HEK293T (cell line): ENCODE measurements around the gene WWC2.
"Not testable (repeated sequence)": the region's sequence is repeated elsewhere in the genome, so short reads cannot be mapped to it uniquely, and the experiment has no call there.

ENCODE experiments used
- CTCF ChIA-PET: fragments of 350-600 bp; formaldehyde crosslinking; extraction: SDS; loops from one replicate; lab custom pipeline; 2021; ENCODE audit warnings: antibody characterized with exemption, inconsistent platforms; lab: Yijun Ruan, JAX
- POLR2A ChIA-PET: fragments of 350-600 bp; formaldehyde crosslinking; extraction: SDS; loops from one replicate; lab custom pipeline; 2020; ENCODE audit warnings: antibody characterized with exemption, inconsistent platforms; lab: Yijun Ruan, JAX
- DNase-seq: peaks from one replicate; pipeline ENCODE4 v3.0.0; 2012; ENCODE audit warnings: mixed read lengths; ENCODE audit errors: extremely low spot score
- ARNT ChIP-seq: fragments of 450-650 bp; IDR thresholded peaks from 2 replicates; pipeline ENCODE4 v1.6.1; 2017; ENCODE audit warnings: mild to moderate bottlenecking
- BHLHE40 ChIP-seq: fragments of 450-650 bp; IDR thresholded peaks from 2 replicates; pipeline ENCODE4 v1.6.1; 2016; ENCODE audit warnings: mild to moderate bottlenecking, moderate library complexity, borderline replicate concordance
- CTBP1 ChIP-seq: fragments of 450-650 bp; IDR thresholded peaks from 2 replicates; pipeline ENCODE4 v1.6.1; 2016; ENCODE audit warnings: borderline replicate concordance
- ELF4 ChIP-seq: fragments of 450-650 bp; IDR thresholded peaks from 2 replicates; pipeline ENCODE4 v1.6.1; 2017; ENCODE audit warnings: antibody characterized with exemption
- FOXA1 ChIP-seq: fragments of 450-650 bp; IDR thresholded peaks from 2 replicates; pipeline ENCODE4 v1.6.1; 2016; ENCODE audit warnings: mild to moderate bottlenecking
- FOXK2 ChIP-seq: fragments of 450-650 bp; IDR thresholded peaks from 2 replicates; pipeline ENCODE4 v1.6.1; 2016; ENCODE audit warnings: mild to moderate bottlenecking
- FOXM1 ChIP-seq: fragments of 450-650 bp; IDR thresholded peaks from 2 replicates; pipeline ENCODE4 v1.6.1; 2017; ENCODE audit warnings: mild to moderate bottlenecking, borderline replicate concordance
- HDGF ChIP-seq: fragments of 450-650 bp; IDR thresholded peaks from 2 replicates; pipeline ENCODE4 v1.6.1; 2017; ENCODE audit warnings: antibody characterized with exemption, borderline replicate concordance
- L3MBTL2 ChIP-seq: fragments of 450-650 bp; conservative IDR thresholded peaks from 2 replicates; pipeline ENCODE4 v1.6.1; 2016; ENCODE audit warnings: mild to moderate bottlenecking
- LEF1 ChIP-seq: fragments of 450-650 bp; IDR thresholded peaks from 2 replicates; pipeline ENCODE4 v1.6.1; 2017; ENCODE audit warnings: mild to moderate bottlenecking, borderline replicate concordance
- NFRKB ChIP-seq: fragments of 450-650 bp; IDR thresholded peaks from 2 replicates; pipeline ENCODE4 v1.6.1; 2016; ENCODE audit warnings: mild to moderate bottlenecking, moderate library complexity
- SP1 ChIP-seq: fragments of 450-650 bp; IDR thresholded peaks from 2 replicates; pipeline ENCODE4 v1.6.1; 2017
- SUZ12 ChIP-seq: fragments of 450-650 bp; IDR thresholded peaks from 2 replicates; pipeline ENCODE4 v1.6.1; 2016; ENCODE audit warnings: mild to moderate bottlenecking
- TARDBP ChIP-seq: fragments of 450-650 bp; IDR thresholded peaks from 2 replicates; pipeline ENCODE4 v1.6.1; 2016
- ZNF384 ChIP-seq: fragments of 450-650 bp; IDR thresholded peaks from 2 replicates; pipeline ENCODE4 v1.6.1; 2016
- TF ChIP-seq, protein P1 (sequence below): fragments of 450-650 bp; IDR thresholded peaks from 2 replicates; pipeline ENCODE4 v1.6.1; 2016

Gene WWC2

GRCh38 chr4:183186813-183187212, 87.8 kb downstream of the WWC2 start:
- no peak for TF ChIP-seq ELF4
- TF ChIP-seq FOXA1: no peak
- TF ChIP-seq FOXK2: no peak
- no peak for TF ChIP-seq BHLHE40
- TF ChIP-seq ARNT: no peak
- no peak for TF ChIP-seq LEF1
- TF ChIP-seq FOXM1: no peak
- no peak for TF ChIP-seq SUZ12
- TF ChIP-seq HDGF: no peak
- no peak for TF ChIP-seq CTBP1
- no peak for TF ChIP-seq TARDBP
- no peak for TF ChIP-seq L3MBTL2
- TF ChIP-seq, protein P1, sequence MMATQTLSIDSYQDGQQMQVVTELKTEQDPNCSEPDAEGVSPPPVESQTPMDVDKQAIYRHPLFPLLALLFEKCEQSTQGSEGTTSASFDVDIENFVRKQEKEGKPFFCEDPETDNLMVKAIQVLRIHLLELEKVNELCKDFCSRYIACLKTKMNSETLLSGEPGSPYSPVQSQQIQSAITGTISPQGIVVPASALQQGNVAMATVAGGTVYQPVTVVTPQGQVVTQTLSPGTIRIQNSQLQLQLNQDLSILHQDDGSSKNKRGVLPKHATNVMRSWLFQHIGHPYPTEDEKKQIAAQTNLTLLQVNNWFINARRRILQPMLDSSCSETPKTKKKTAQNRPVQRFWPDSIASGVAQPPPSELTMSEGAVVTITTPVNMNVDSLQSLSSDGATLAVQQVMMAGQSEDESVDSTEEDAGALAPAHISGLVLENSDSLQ: no peak
- no peak for TF ChIP-seq SP1
- TF ChIP-seq NFRKB: no peak
- TF ChIP-seq ZNF384: no peak
- DNase-seq: no peak
- CTCF ChIA-PET: no interaction called here
- POLR2A ChIA-PET: no interaction called here

GRCh38 chr4:183190900-183191527, 92.0 kb downstream of the WWC2 start:
- POLR2A ChIA-PET: no interaction called here
- TF ChIP-seq, protein P1: no peak
- TF ChIP-seq ZNF384 (no peak), ELF4 (no peak), HDGF (no peak), BHLHE40 (no peak)
- DNase-seq: no peak
- CTCF ChIA-PET: interaction anchor here (0.9 kb wide), 1 partner anchor 91 kb away, joined by 4 read pairs; no protein-coding TSS in a partner anchor

GRCh38 chr4:183191630-183192029, 92.6 kb downstream of the WWC2 start:
- DNase-seq: no peak
- CTCF ChIA-PET: interaction anchor here (0.9 kb wide), 1 partner anchor 91 kb away, joined by 4 read pairs; no protein-coding TSS in a partner anchor
- TF ChIP-seq ZNF384 (no peak), FOXK2 (no peak), ARNT (no peak), TARDBP (no peak), BHLHE40 (no peak), CTBP1 (no peak), FOXA1 (no peak), L3MBTL2 (no peak), LEF1 (no peak), HDGF (no peak), FOXM1 (no peak)
- TF ChIP-seq, protein P1: no peak
- POLR2A ChIA-PET: no interaction called here

DNA sequence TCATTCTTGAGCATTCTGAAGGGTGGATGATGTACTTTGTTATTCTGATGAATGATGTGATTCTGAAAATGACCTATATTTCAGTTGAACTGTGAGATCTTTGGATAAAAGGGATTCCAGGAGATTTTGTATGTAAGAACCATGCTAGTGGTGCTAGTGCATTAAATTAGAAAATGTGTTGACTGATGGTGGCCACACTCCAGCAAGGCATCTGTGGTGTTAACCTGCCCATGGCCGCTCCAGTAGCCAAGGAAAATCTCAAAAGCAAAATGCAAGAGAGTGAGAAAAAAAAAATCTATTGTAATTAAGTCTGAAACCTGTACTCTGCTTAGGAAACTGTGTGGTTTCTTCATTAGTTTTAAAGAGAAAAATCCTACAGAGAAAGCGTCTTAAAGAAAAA, 93.5 kb downstream of the WWC2 start:
- POLR2A ChIA-PET: no interaction called here
- CTCF ChIA-PET: no interaction called here
- DNase-seq: no peak
- TF ChIP-seq TARDBP (no peak), CTBP1 (no peak), ELF4 (no peak), SUZ12 (no peak), ZNF384 (no peak), NFRKB (no peak), FOXK2 (no peak), SP1 (no peak), L3MBTL2 (no peak), BHLHE40 (no peak), FOXA1 (no peak), LEF1 (no peak), FOXM1 (no peak), ARNT (no peak), HDGF (no peak)
- TF ChIP-seq, protein P1: no peak

GRCh38 chr4:183193730-183194338, 94.8 kb downstream of the WWC2 start:
- CTCF ChIA-PET: interaction anchor here (0.5 kb wide), 1 partner anchor 96 kb away, joined by 3 read pairs; no protein-coding TSS in a partner anchor
- POLR2A ChIA-PET: not testable (repeated sequence)

GRCh38 chr4:183195534-183195933, 96.5 kb downstream of the WWC2 start:
- ChIA-PET CTCF (no interaction called here), POLR2A (no interaction called here)
- no peak for TF ChIP-seq SP1
- TF ChIP-seq ARNT: no peak
- no peak for TF ChIP-seq HDGF
- TF ChIP-seq ELF4: no peak
- TF ChIP-seq NFRKB: no peak
- TF ChIP-seq, protein P1: no peak
- TF ChIP-seq L3MBTL2: no peak
- no peak for TF ChIP-seq BHLHE40
- TF ChIP-seq FOXA1: no peak
- no peak for TF ChIP-seq ZNF384
- DNase-seq: no peak

More at GRCh38 chr4:183193730-183194338, 94.8 kb downstream of the WWC2 start:
- not testable (repeated sequence) for DNase-seq
